NCI-H226 (cell line): ENCODE data around the gene ZNF678.
"Not testable (repeated sequence)": the region's sequence is repeated elsewhere in the genome, so short reads cannot be mapped to it uniquely, and the experiment has no call there.

Source experiments
- DNase-seq: peaks from one replicate; pipeline ENCODE4 v3.0.0-alpha.2; 2015

ZNF678 gene

GRCh38 chr1:227556288-227556687, 7.1 kb upstream of the ZNF678 start:
- no peak for DNase-seq

GRCh38 chr1:227557962-227558725, 5.2 kb upstream of the ZNF678 start:
- no peak for DNase-seq

- DNase-seq, result no peak
Measured at GRCh38 chr1:227558732-227559262, 4.6 kb upstream of the ZNF678 start.

GRCh38 chr1:227559499-227559898, 3.9 kb upstream of the ZNF678 start:
- no peak for DNase-seq

GRCh38 chr1:227559926-227560325, 3.4 kb upstream of the ZNF678 start:
- DNase-seq, result no peak

- no peak for DNase-seq
Measured at GRCh38 chr1:227560393-227561173, 2.8 kb upstream of the ZNF678 start.

- no peak for DNase-seq
Measured at GRCh38 chr1:227561241-227561907, 2.0 kb upstream of the ZNF678 start.

- DNase-seq, result no peak
Measured at GRCh38 chr1:227562037-227562436, 1.3 kb upstream of the ZNF678 start.

GRCh38 chr1:227562933-227563323, 428 bp upstream of the ZNF678 start:
- no peak for DNase-seq

- no peak for DNase-seq
Measured at GRCh38 chr1:227567256-227567655, 3.9 kb downstream of the ZNF678 start.

GRCh38 chr1:227568593-227568992, 5.2 kb downstream of the ZNF678 start:
- no peak for DNase-seq

- DNase-seq, result no peak
Measured at GRCh38 chr1:227572752-227573151, 9.4 kb downstream of the ZNF678 start.

- no peak for DNase-seq
Measured at GRCh38 chr1:227574926-227575325, 11.6 kb downstream of the ZNF678 start.

- DNase-seq, result no peak
Measured at GRCh38 chr1:227576189-227576588, 12.8 kb downstream of the ZNF678 start.

GRCh38 chr1:227577500-227577899, 14.1 kb downstream of the ZNF678 start:
- no peak for DNase-seq

GRCh38 chr1:227583354-227583753, 20.0 kb downstream of the ZNF678 start:
- DNase-seq, result no peak

- no peak for DNase-seq
Measured at GRCh38 chr1:227586733-227587132, 23.4 kb downstream of the ZNF678 start.

- no peak for DNase-seq
Measured at GRCh38 chr1:227587968-227588367, 24.6 kb downstream of the ZNF678 start.

GRCh38 chr1:227588769-227589168, 25.4 kb downstream of the ZNF678 start:
- DNase-seq, result not testable (repeated sequence)

- DNase-seq, result not testable (repeated sequence)
Measured at GRCh38 chr1:227589777-227590176, 26.4 kb downstream of the ZNF678 start.

- not testable (repeated sequence) for DNase-seq
Measured at GRCh38 chr1:227596222-227596621, 32.9 kb downstream of the ZNF678 start.

GRCh38 chr1:227603327-227603726, 40.0 kb downstream of the ZNF678 start:
- DNase-seq, result no peak

GRCh38 chr1:227604446-227604845, 41.1 kb downstream of the ZNF678 start:
- no peak for DNase-seq
